MG63 (cell line): ENCODE measurements around the gene ERC2. TPM values are rescaled to one million over a fixed set of nuclear protein-coding genes. Genes with fewer than 3 reads are reported as not detected.

Experiments
- DNase-seq: peaks from one replicate; pipeline ENCODE4 v3.0.0-alpha.2; 2020
- H3K27me3 ChIP-seq: fragments of 250-450 bp; sonication (Bioruptor Pico); 2 replicates; pipeline ENCODE4 v1.5.1; 2020; ENCODE audit warnings: mild to moderate bottlenecking, moderate library complexity
- H3K36me3 ChIP-seq: fragments of 250-450 bp; sonication (Bioruptor Pico); 2 replicates; pipeline ENCODE4 v1.5.1; 2020; ENCODE audit warnings: mild to moderate bottlenecking, moderate library complexity
- H3K4me3 ChIP-seq: fragments of 250-450 bp; sonication (Bioruptor Pico); 2 replicates; pipeline ENCODE4 v1.5.1; 2020; ENCODE audit warnings: mild to moderate bottlenecking, moderate library complexity
- H3K9me3 ChIP-seq: fragments of 250-450 bp; sonication (Bioruptor Pico); 2 replicates; pipeline ENCODE4 v1.5.1; 2020; ENCODE audit warnings: mild to moderate bottlenecking, moderate library complexity
- total RNA-seq: library from RNA; depleted of rRNA; stranded (reverse); fragments of >200 nt; shearing (Covaris generic); gene quantifications from 2 replicates; pipeline ENCODE4 v1.2.3, GENCODE V29; 2014; ENCODE audit warnings: low replicate concordance

ERC2 gene
- total RNA-seq, 1 experiment from 2014 or later, result not detected

DNA sequence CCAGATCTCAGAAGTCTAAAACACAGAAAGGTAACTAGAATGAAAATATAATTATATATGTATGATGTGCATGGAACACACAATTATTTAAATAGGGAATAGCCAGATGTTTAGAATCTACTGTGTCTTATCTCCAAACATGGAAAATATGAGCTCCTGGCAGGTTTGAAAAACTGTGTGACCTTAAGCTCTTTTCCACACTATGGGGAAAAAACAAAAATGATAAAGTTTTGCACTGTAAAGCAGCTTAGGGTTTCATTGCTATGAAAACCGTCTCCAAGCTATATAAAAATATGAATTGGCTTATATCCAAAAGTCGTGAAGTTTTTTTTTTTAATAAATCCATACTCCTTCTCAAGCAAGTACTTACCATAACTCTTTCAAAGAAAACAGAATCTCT, 159.8 kb downstream of the ERC2 start:
- DNase-seq, result no peak
- H3K4me3 ChIP-seq, result no peak overlapping the region
- no peaks in the 10 kb centered on the region for H3K36me3 ChIP-seq
- H3K27me3 ChIP-seq, result no peaks in the 10 kb centered on the region
- H3K9me3 ChIP-seq, result no peaks in the 10 kb centered on the region

- no peak for DNase-seq
- no peaks in the 10 kb centered on the region for H3K27me3 ChIP-seq
- H3K4me3 ChIP-seq, result no peak overlapping the region
- H3K9me3 ChIP-seq, result no peaks in the 10 kb centered on the region
- no peaks in the 10 kb centered on the region for H3K36me3 ChIP-seq
Measured at GRCh38 chr3:56304069-56304468, 164.2 kb downstream of the ERC2 start.

- no peak for DNase-seq
- H3K9me3 ChIP-seq, result no peaks in the 10 kb centered on the region
- H3K36me3 ChIP-seq, result no peaks in the 10 kb centered on the region
- no peak overlapping the region for H3K4me3 ChIP-seq
- H3K27me3 ChIP-seq, result no peaks in the 10 kb centered on the region
Measured at GRCh38 chr3:56303487-56303886, 164.8 kb downstream of the ERC2 start.

- Histone ChIP-seq H3K36me3 (no peaks in the 10 kb centered on the region), H3K4me3 (no peak overlapping the region), H3K27me3 (no peaks in the 10 kb centered on the region), H3K9me3 (no peaks in the 10 kb centered on the region)
- no peak for DNase-seq
Measured at GRCh38 chr3:56302417-56302816, 165.8 kb downstream of the ERC2 start.

- no peak overlapping the region for H3K4me3 ChIP-seq
- no peaks in the 10 kb centered on the region for H3K36me3 ChIP-seq
- DNase-seq, result no peak
- no peaks in the 10 kb centered on the region for H3K27me3 ChIP-seq
- no peaks in the 10 kb centered on the region for H3K9me3 ChIP-seq
Measured at GRCh38 chr3:56297281-56297840, 170.9 kb downstream of the ERC2 start.

DNA sequence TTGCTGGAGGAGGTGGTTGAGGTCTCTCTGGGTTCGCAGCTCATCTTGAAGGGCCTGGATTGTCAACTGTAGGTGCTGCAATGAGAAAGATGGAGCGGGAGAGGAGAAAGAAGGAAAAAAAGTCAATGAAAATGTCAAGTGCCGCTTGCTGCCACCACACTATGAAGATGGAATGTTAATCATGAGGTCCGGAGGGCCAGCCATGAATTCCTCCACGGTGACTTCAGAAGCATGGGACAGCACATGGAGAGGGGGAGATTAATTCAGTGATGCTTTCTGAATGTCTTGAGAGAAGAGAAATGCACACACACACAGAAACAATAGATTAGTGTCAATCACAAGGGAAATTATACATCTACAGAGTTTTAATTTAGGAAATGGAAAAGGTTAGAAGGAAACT, 171.9 kb downstream of the ERC2 start:
- no peaks in the 10 kb centered on the region for H3K9me3 ChIP-seq
- no peak overlapping the region for H3K4me3 ChIP-seq
- no peaks in the 10 kb centered on the region for H3K27me3 ChIP-seq
- H3K36me3 ChIP-seq, result no peaks in the 10 kb centered on the region
- DNase-seq, result no peak

DNA sequence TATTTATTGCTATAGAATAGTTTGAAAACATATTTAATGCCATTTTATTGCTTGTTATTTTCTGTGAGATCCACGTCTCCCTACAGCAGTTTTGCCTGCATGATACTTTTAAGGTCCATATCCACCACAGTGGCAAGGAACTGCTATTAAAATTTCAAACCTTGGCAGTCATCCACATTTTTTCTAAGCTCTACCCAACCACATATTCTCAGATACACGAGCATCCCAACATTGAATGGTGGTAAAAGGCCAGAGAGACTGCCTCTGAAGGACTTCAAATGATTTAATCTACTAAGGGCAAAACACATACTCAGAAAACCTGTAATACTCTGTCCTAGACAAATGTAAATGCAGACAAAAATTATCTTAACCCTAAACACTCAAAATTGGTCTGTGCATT, 173.1 kb downstream of the ERC2 start:
- H3K36me3 ChIP-seq, result no peaks in the 10 kb centered on the region
- H3K27me3 ChIP-seq, result no peaks in the 10 kb centered on the region
- DNase-seq, result no peak
- H3K4me3 ChIP-seq, result no peak overlapping the region
- H3K9me3 ChIP-seq, result no peaks in the 10 kb centered on the region

- Histone ChIP-seq H3K9me3 (no peaks in the 10 kb centered on the region), H3K36me3 (no peaks in the 10 kb centered on the region), H3K27me3 (no peaks in the 10 kb centered on the region), H3K4me3 (no peak overlapping the region)
- no peak for DNase-seq
Measured at GRCh38 chr3:56294286-56294685, 174.0 kb downstream of the ERC2 start.

GRCh38 chr3:56291953-56292352, 176.3 kb downstream of the ERC2 start:
- Histone ChIP-seq H3K4me3 (no peak overlapping the region), H3K36me3 (no peaks in the 10 kb centered on the region), H3K9me3 (no peaks in the 10 kb centered on the region), H3K27me3 (no peaks in the 10 kb centered on the region; the same call in 1 of the 2 replicates)
- DNase-seq, result no peak

DNA sequence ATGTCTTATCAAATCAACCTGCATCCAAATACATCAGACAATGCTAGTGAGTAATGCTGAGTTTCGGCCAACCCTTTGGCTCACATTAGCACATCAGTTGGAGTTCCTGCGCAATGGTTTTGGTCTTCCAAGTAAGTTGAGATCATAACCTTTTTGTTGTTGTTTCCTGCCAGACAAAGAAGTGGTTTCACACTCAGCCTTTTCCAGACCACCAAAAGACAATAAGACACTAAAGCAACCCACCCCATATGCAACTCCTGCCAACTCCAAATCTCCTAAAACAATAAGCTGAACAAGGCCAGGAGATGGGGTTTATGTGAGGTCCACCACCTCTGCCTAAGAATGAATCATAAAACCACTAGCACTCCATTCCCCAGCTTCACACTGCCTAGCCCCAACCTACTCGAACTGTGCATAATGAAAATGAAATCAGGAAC, 177.0 kb downstream of the ERC2 start:
- H3K36me3 ChIP-seq, result no peaks in the 10 kb centered on the region
- no peak overlapping the region for H3K4me3 ChIP-seq
- no peaks in the 10 kb centered on the region; the same call in 1 of the 2 replicates for H3K27me3 ChIP-seq
- no peaks in the 10 kb centered on the region for H3K9me3 ChIP-seq
- peak; percentile 65 for DNase-seq

DNA sequence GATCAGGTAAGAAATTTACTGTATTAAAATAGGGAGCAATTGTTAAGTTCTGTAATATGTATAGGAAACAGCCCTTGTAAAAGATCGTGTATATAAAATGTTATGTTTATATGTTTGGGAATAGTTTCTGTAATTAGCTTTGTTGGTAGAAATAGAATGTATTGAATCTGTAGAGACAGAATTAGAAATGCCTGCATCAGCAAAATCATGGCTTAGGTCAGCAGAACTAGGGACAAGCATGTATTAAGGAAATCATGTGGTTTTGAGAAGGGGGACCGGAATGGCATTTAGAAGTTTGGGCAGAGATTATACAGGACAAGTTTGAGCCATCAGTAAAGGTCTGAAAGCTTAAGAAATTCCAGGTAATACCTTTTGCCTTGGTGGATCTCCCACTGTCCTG, 177.9 kb downstream of the ERC2 start:
- DNase-seq, result no peak
- Histone ChIP-seq H3K4me3 (no peak overlapping the region), H3K27me3 (no peaks in the 10 kb centered on the region; the same call in 1 of the 2 replicates), H3K36me3 (no peaks in the 10 kb centered on the region), H3K9me3 (no peaks in the 10 kb centered on the region)

DNA sequence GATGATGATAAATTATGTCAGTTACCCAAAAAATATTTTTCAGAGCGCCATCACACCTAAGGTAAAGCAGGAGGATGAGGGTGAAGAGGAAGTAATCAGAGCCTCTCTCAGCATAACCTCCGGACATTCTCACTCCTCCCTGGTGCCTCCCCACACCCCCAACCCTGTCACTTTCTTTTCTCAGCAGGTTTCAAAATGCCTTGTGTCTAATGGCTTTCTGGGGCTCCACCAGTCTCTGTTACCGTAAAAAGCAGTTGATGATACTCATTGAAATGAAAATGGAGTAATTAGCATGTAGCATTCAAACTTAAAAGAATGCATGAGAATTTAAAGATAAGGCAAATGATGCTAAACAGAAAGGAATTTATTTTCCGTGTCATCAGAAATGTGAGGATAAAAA, 180.0 kb downstream of the ERC2 start:
- no peak for DNase-seq
- Histone ChIP-seq H3K9me3 (no peaks in the 10 kb centered on the region), H3K27me3 (no peaks in the 10 kb centered on the region; the same call in 1 of the 2 replicates), H3K36me3 (no peaks in the 10 kb centered on the region), H3K4me3 (no peak overlapping the region)

DNA sequence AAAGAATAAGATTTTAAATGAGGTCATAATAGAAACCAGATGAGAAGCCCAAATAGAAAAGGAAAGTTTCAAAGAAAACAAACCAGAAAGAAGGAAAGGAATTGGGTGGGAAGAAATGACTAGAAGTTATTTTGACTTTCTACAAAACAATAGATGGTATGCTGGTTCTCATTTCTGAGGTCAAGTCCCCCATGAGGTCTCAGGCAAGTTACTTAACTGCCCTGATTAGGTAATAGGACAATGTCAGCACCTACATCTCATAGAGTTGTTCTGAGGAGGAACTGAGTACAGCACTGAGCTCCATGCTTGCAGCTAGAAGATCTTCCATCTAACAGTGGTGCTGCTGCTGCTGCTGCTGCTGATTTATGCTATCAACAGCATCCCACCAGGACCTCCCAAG, 185.9 kb downstream of the ERC2 start:
- no peak overlapping the region for H3K4me3 ChIP-seq
- no peaks in the 10 kb centered on the region for H3K9me3 ChIP-seq
- no peaks in the 10 kb centered on the region for H3K27me3 ChIP-seq
- DNase-seq, result no peak
- H3K36me3 ChIP-seq, result no peaks in the 10 kb centered on the region

DNA sequence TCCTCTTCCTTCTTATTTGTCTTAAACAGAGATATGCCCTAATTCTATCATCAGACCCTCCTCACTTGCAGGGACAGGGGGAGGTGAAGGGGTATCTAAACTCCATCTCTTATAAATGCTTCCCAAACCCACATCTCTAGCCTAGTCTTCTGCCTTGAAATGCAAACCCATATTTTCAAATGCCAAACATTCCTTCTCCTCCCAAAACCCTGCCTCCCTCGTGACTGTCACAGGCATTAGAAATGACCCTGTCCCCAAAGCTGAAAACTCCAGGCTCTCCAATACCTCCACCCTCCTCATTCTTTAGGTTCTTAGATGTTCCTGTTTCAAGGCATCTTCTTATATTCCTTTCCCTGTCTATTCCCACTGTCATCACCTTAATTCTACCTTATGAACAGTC, 191.0 kb downstream of the ERC2 start:
- no peaks in the 10 kb centered on the region for H3K36me3 ChIP-seq
- DNase-seq, result no peak
- no peak overlapping the region for H3K4me3 ChIP-seq
- H3K9me3 ChIP-seq, result no peaks in the 10 kb centered on the region
- H3K27me3 ChIP-seq, result no peaks in the 10 kb centered on the region

DNA sequence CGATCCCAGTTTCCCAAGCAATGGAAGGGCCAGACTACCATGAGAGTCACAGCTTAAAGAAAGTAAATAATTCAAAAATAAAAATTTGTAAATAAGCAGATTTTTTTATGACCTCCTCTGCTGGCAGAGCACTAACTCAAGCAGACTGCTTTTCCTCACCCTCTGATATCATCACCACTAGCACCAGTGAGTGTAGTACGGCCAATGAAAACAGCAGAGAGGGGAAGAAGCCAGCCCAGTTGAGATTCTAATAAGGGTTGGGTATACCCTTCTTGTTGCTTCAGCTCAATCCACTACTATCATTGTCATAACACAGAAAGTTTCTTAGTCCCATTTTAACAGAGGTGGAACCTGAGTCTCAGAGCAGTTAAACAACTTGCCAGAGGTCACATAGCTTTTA, 193.1 kb downstream of the ERC2 start:
- no peaks in the 10 kb centered on the region for H3K27me3 ChIP-seq
- H3K4me3 ChIP-seq, result no peak overlapping the region
- no peak for DNase-seq
- no peaks in the 10 kb centered on the region for H3K9me3 ChIP-seq
- H3K36me3 ChIP-seq, result no peaks in the 10 kb centered on the region

- no peaks in the 10 kb centered on the region for H3K9me3 ChIP-seq
- no peak for DNase-seq
- H3K27me3 ChIP-seq, result no peaks in the 10 kb centered on the region
- H3K36me3 ChIP-seq, result no peaks in the 10 kb centered on the region
- no peak overlapping the region for H3K4me3 ChIP-seq
Measured at GRCh38 chr3:56269755-56270535, 198.3 kb downstream of the ERC2 start.

- no peaks in the 10 kb centered on the region for H3K27me3 ChIP-seq
- no peaks in the 10 kb centered on the region for H3K9me3 ChIP-seq
- H3K36me3 ChIP-seq, result no peaks in the 10 kb centered on the region
- H3K4me3 ChIP-seq, result no peak overlapping the region
- DNase-seq, result no peak
Measured at GRCh38 chr3:56268616-56269383, 199.5 kb downstream of the ERC2 start.
